Spleen (tissue), 11 donors: ENCODE results near the gene TCF12. TPM values are rescaled to one million over a fixed set of nuclear protein-coding genes. Genes with fewer than 3 reads are reported as not detected.
"Not testable (repeated sequence)": the region's sequence is repeated elsewhere in the genome, so short reads cannot be mapped to it uniquely, and the experiment has no call there.

Experiments used
- DNase-seq: peaks from one replicate; pipeline ENCODE4 v3.0.0-alpha.2; 2020
- H3K27ac ChIP-seq, 8 donors: fragments of 200-600 bp; sonication (generic) in 7 of 8; 1 replicate in 4 of 8; 2 replicates in 4 of 8; pipeline versions ENCODE4 v1.5.0 to v1.8.0; 2016 to 2021; ENCODE audit warnings: inconsistent platforms in 4 of 8, mild to moderate bottlenecking in 4 of 8, moderate library complexity in 1 of 8
- H3K27me3 ChIP-seq, 7 donors: fragments of 200-600 bp; sonication (generic) in 6 of 7; replicated peaks in 1 of 7; 1 replicate in 4 of 7; 2 replicates in 3 of 7; pipeline versions ENCODE4 v1.5.0 to v1.8.0; 2016 to 2021; ENCODE audit warnings: inconsistent platforms in 3 of 7, mild to moderate bottlenecking in 1 of 7
- H3K36me3 ChIP-seq, 6 donors: fragments of 200-600 bp; sonication (generic) in 5 of 6; 1 replicate in 4 of 6; 2 replicates in 2 of 6; pipeline versions ENCODE4 v1.5.0 to v1.8.0; 2016 to 2021; ENCODE audit warnings: inconsistent platforms in 2 of 6
- H3K4me1 ChIP-seq, 6 donors: fragments of 200-600 bp; sonication (generic) in 5 of 6; 1 replicate in 3 of 6; 2 replicates in 3 of 6; pipeline versions ENCODE4 v1.5.0 to v1.8.0; 2016 to 2021; ENCODE audit warnings: inconsistent platforms in 3 of 6
- H3K4me3 ChIP-seq, 8 donors: fragments of 200-600 bp; sonication (generic) in 7 of 8; 1 replicate in 4 of 8; 2 replicates in 4 of 8; pipeline versions ENCODE4 v1.5.0 to v1.8.0; 2016 to 2021; ENCODE audit warnings: inconsistent platforms in 4 of 8, mild to moderate bottlenecking in 4 of 8, moderate library complexity in 2 of 8
- H3K9me3 ChIP-seq, 8 donors: fragments of 200-600 bp; sonication (generic) in 7 of 8; 1 replicate in 4 of 8; 2 replicates in 4 of 8; pipeline versions ENCODE4 v1.5.0 to v1.8.0; 2016 to 2021; ENCODE audit warnings: inconsistent platforms in 4 of 8
- CTCF ChIP-seq, 11 experiments: fragments of 200-600 bp in 7 of 11; fragments of 450-650 bp in 4 of 11; sonication (generic) in 4 of 11; IDR thresholded peaks in 8 of 11; conservative IDR thresholded peaks in 3 of 11; 1 replicate in 7 of 11; 2 replicates in 4 of 11; pipeline versions ENCODE4 v1.4.0 to v1.8.0; 2016 to 2021; ENCODE audit warnings: antibody characterized with exemption in 11 of 11, inconsistent platforms in 4 of 11, mild to moderate bottlenecking in 1 of 11
- POLR2A ChIP-seq, 3 donors: fragments of 450-650 bp; IDR thresholded peaks; one replicate each; pipeline ENCODE4 v1.5.1; 2017; ENCODE audit warnings: antibody characterized with exemption in 3 of 3, mild to moderate bottlenecking in 1 of 3
- POLR2AphosphoS5 ChIP-seq, 3 donors: sonication (generic); formaldehyde crosslinking; IDR thresholded peaks; one replicate each; pipeline ENCODE4 v1.5.1; 2017; ENCODE audit warnings: antibody characterized with exemption in 3 of 3
- WGBS, 5 donors: extraction: QIAGEN DNeasy Blood & Tissue Kit in 3 of 5; methylation state at CpG; one replicate each; pipeline versions ENCODE4 v1.1.5 to v1.1.7; 2013 to 2018; 5-methylcytosine and 5-hydroxymethylcytosine counted together
- intact Hi-C: fragments of 100-400 bp; cut with DNase I; formaldehyde crosslinking; loops from one replicate; pipeline ENCODE4 v1.15.0; 2023; ENCODE audit warnings: low total_unique reads
- polyA plus RNA-seq, 3 donors: library from polyadenylated mRNA; stranded (reverse); fragments of 200-250 nt; gene quantifications; one replicate each; pipeline ENCODE4 v1.2.1, GENCODE V29; 2013
- total RNA-seq, 7 donors: library from RNA; depleted of rRNA in 3 of 7; stranded (reverse); fragments of >200 nt in 3 of 7; fragmentation: NEBNext Ultra II Directional in 4 of 7; extraction: Animal tissue kit (Norgen Biotek cat#: 25700) in 4 of 7; gene quantifications; one replicate each; pipeline versions ENCODE4 v1.1.0 to v1.2.1, GENCODE V29; 2016 to 2021
- donor health status: healthy with polysubstance abuse.
- donor health status: DM: no; HTN: no; CAD: no; lungs with moderate emphysema.
- donor health status: DM: no; HTN: no; CAD: no.
- donor health status: Bipolar disorder and iron deficiency.
- donor health status: healthy.
- donor health status: DM: no; HTN: no; CAD: no.
- donor health status: DM: yes; HTN: yes; CAD: no.

The TCF12 gene
- total and polyA plus RNA-seq, 10 donors = 8.3 to 139 (median 111) TPM

GRCh38 chr15:56996746-56997470 is 78.5 kb downstream of the TCF12 start:
- TF ChIP-seq CTCF (IDR thresholded peaks at IDR 0.05 in 8 of 11, conservative IDR thresholded peaks at IDR 0.05 in 3 of 11) (no peak), POLR2A (IDR thresholded peaks at IDR 0.05) (no peak), POLR2AphosphoS5 (IDR thresholded peaks at IDR 0.05) (no peak)
- Histone ChIP-seq H3K4me3 (no peak overlapping the region), H3K27ac (no peak overlapping the region), H3K9me3 (no peaks in the 10 kb centered on the region), H3K36me3 (peaks cover 0 to 10% (median 0%) of the 10 kb centered on the region in 6 donors), H3K4me1 (peaks cover 0 to 17% (median 0%) of the 10 kb centered on the region in 6 donors), H3K27me3 (no peaks in the 10 kb centered on the region)
- no peak for DNase-seq
- 81 to 97% (median 96%) methylated on average over 3 of the region's 3 CpGs for WGBS, 5 donors
- intact Hi-C loops = no loop called here

DNA sequence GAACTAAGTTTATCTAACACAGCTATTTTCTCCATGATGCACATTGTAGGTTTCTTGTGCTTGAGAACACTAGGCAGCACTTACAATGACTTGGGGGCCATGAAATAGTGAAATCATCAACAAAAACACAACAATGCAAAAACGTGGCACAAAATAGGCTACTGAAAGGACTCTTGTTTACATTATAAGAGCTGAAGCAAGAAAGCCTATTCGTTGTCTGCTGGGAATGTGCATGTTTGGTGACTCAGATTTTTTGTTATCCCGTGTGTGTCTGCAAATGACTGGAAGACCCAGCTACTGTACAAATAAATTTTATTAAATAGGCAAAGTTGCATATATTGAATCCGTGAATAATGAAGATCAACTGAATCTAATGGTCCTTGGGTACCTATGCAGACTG is 85.0 kb downstream of the TCF12 start:
- TF ChIP-seq POLR2AphosphoS5 (IDR thresholded peaks at IDR 0.05) (no peak), POLR2A (IDR thresholded peaks at IDR 0.05) (no peak), CTCF (IDR thresholded peaks at IDR 0.05 in 8 of 11, conservative IDR thresholded peaks at IDR 0.05 in 3 of 11) (no peak)
- intact Hi-C loops = no loop called here
- WGBS, 5 donors = 78 to 90% (median 90%) methylated on average over 4 of the region's 4 CpGs
- peaks cover 0 to 14% (median 0%) of the 10 kb centered on the region in 6 donors for H3K4me1 ChIP-seq
- H3K27ac ChIP-seq = no peak overlapping the region
- H3K36me3 ChIP-seq = peaks cover 0 to 10% (median 0%) of the 10 kb centered on the region in 6 donors
- H3K27me3 ChIP-seq = no peaks in the 10 kb centered on the region
- H3K4me3 ChIP-seq = no peak overlapping the region
- H3K9me3 ChIP-seq = no peaks in the 10 kb centered on the region
- no peak for DNase-seq

DNA sequence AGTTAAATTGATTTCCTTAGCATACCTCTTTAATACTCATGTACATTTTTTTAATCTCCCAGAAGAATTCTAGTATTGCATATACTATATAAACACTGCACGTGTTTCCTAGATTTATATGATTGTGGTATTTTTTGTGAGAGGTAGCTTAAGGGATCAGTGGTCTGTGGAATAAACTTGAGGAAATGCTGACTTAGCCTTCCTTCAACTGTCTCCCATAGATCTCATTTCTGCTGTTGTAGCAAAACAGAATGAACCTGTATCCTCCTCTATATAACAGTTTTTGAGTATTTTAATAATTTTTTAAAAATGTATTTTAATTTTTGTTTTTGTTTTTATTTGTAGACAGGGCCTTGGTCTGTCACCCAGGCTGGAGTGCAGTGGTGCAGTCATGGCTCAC is 86.8 kb downstream of the TCF12 start:
- WGBS, 5 donors = 59 to 87% (median 82%) methylated on average over 1 of the region's 1 CpG
- Histone ChIP-seq H3K4me3 (no peak overlapping the region), H3K36me3 (peaks cover 0 to 10% (median 0%) of the 10 kb centered on the region in 6 donors), H3K9me3 (no peaks in the 10 kb centered on the region), H3K27me3 (no peaks in the 10 kb centered on the region), H3K4me1 (peaks cover 0 to 11% (median 0%) of the 10 kb centered on the region in 6 donors), H3K27ac (no peak overlapping the region)
- TF ChIP-seq POLR2A (IDR thresholded peaks at IDR 0.05) (no peak), CTCF (IDR thresholded peaks at IDR 0.05 in 8 of 11, conservative IDR thresholded peaks at IDR 0.05 in 3 of 11) (no peak), POLR2AphosphoS5 (IDR thresholded peaks at IDR 0.05) (no peak)
- no peak for DNase-seq
- intact Hi-C loops = no loop called here

DNA sequence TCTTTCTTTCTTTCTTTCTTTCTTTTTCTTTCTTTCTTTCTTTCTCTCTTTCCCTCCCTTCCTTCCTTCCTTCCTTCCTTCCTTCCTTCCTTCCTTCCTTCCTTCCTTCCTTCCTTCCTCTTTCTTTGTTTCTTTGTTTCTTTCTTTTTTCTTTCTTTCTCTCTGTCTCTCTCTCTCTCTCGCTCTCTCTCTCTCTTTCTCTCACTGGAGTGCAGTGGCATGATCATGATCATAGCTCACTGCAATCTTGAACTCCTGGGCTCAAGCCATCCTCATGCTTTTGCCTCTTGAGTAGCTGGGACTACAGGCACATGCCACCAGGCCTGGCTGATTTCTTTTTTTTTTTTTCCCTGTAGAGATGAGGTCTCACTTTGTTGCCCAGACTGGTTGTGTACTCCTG is 89.4 kb downstream of the TCF12 start:
- DNase-seq, H3K4me3 ChIP-seq, H3K27ac ChIP-seq, intact Hi-C loops, H3K27me3 ChIP-seq, H3K9me3 ChIP-seq: not testable (repeated sequence)
- 91 to 100% (median 94%) methylated on average over 1 of the region's 1 CpG for WGBS, 5 donors
- Histone ChIP-seq H3K4me1 (peaks cover 0 to 16% (median 1%) of the 10 kb centered on the region in 6 donors), H3K36me3 (peaks cover 0 to 10% (median 0%) of the 10 kb centered on the region in 6 donors)
